ENCODE data around the gene MRPS15. TPM values are rescaled to one million over a fixed set of nuclear protein-coding genes. Genes with fewer than 3 reads are reported as not detected.

MRPS15 gene
- total RNA-seq, 2 experiments from 2014 or later = 114 to 119 TPM

DNA sequence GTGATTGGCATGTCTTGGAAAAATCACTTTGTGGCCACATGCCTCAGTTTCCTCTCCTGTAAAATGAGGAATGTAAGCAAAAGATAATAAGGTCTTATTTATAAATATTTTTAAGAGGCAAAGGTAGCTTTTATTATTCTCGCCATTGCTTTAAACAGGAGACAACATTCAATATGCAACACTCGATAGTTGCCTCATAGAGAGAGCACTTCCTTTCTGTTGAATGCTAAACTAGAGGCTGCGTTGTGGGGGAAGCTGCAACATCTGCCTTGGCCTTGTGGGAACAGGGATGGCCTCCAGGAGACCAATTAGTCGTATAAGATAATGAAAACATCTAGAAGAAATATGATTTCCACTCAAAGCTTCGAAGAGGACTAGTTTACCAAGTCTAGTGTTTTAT is 17.4 kb downstream of the MRPS15 start:
- intact Hi-C loops (cut with micrococcal nuclease; ENCODE audit: unreplicated experiment) = no loop called here
- no TSS peak for BruUV-seq (replicated peaks)
- Histone ChIP-seq H3K4me2 (ENCODE audit: low read length) (no peak overlapping the region), H3K4me1 (ENCODE audit: insufficient read depth, low read length, poor library complexity, severe bottlenecking) (peaks cover 9% of the 10 kb centered on the region), H4K20me1 (ENCODE audit: insufficient read depth, low read length) (no peaks in the 10 kb centered on the region), H3K9me2 (ENCODE audit: insufficient read depth, low read length) (no peaks in the 10 kb centered on the region), H3K36me3 (ENCODE audit: insufficient read depth, low read length) (no peaks in the 10 kb centered on the region), H2AFZ (ENCODE audit: low read length) (no peak overlapping the region), H3K9me3 (ENCODE audit: low read length) (no peaks in the 10 kb centered on the region), H3K4me3 (ENCODE audit: low read depth, low read length, poor library complexity, severe bottlenecking) (no peak overlapping the region), H3K79me2 (ENCODE audit: insufficient read depth, low read depth, low read length) (no peaks in the 10 kb centered on the region), H3K27ac (ENCODE audit: low read depth, low read length, poor library complexity, severe bottlenecking) (no peak overlapping the region)
- TF ChIP-seq, protein P1, sequence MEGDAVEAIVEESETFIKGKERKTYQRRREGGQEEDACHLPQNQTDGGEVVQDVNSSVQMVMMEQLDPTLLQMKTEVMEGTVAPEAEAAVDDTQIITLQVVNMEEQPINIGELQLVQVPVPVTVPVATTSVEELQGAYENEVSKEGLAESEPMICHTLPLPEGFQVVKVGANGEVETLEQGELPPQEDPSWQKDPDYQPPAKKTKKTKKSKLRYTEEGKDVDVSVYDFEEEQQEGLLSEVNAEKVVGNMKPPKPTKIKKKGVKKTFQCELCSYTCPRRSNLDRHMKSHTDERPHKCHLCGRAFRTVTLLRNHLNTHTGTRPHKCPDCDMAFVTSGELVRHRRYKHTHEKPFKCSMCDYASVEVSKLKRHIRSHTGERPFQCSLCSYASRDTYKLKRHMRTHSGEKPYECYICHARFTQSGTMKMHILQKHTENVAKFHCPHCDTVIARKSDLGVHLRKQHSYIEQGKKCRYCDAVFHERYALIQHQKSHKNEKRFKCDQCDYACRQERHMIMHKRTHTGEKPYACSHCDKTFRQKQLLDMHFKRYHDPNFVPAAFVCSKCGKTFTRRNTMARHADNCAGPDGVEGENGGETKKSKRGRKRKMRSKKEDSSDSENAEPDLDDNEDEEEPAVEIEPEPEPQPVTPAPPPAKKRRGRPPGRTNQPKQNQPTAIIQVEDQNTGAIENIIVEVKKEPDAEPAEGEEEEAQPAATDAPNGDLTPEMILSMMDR (conservative IDR thresholded peaks at IDR 0.05; ENCODE audit: low read length) = no peak
- no peak for TF ChIP-seq EZH2phosphoT487 (IDR thresholded peaks at IDR 0.05; ENCODE audit: borderline replicate concordance, low read depth, low read length)
- ChIA-PET POLR2A (interaction anchor here (1.0 kb wide), 1 partner anchor 12 kb away, joined by 3 read pairs; no protein-coding TSS in a partner anchor), CTCF (ENCODE audit: unreplicated experiment) (no interaction called here)
- DNase-seq (ENCODE audit: low spot score) = no peak

DNA sequence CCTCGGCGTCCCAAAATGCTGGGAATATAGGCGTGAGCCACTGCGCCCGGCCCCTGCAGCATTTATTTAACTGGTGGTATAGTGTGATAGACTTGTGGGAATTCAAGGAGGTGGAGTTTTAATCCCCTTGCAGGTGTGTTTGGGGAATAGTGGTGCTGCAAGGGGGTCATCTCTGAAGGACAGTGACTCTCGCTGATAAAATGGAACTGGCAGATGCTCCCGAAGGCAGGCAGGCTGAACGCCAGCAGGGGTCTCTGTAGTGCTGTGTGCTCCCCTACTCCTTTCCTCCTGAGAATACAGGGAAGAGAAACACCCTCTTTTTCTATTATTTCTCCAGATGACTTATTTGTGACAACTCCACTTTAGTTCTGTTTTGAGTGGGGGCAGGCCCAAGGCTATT is 17.9 kb downstream of the MRPS15 start:
- Histone ChIP-seq H3K9me2 (ENCODE audit: insufficient read depth, low read length) (no peaks in the 10 kb centered on the region), H3K4me3 (ENCODE audit: low read depth, low read length, poor library complexity, severe bottlenecking) (no peak overlapping the region), H3K27ac (ENCODE audit: low read depth, low read length, poor library complexity, severe bottlenecking) (no peak overlapping the region), H3K36me3 (ENCODE audit: insufficient read depth, low read length) (no peaks in the 10 kb centered on the region), H3K4me1 (ENCODE audit: insufficient read depth, low read length, poor library complexity, severe bottlenecking) (peaks cover 9% of the 10 kb centered on the region), H4K20me1 (ENCODE audit: insufficient read depth, low read length) (no peaks in the 10 kb centered on the region), H3K9me3 (ENCODE audit: low read length) (no peaks in the 10 kb centered on the region), H3K4me2 (ENCODE audit: low read length) (no peak overlapping the region), H2AFZ (ENCODE audit: low read length) (no peak overlapping the region), H3K79me2 (ENCODE audit: insufficient read depth, low read depth, low read length) (no peaks in the 10 kb centered on the region)
- TF ChIP-seq EZH2phosphoT487 (IDR thresholded peaks at IDR 0.05; ENCODE audit: borderline replicate concordance, low read depth, low read length) = no peak
- TF ChIP-seq, protein P1 (conservative IDR thresholded peaks at IDR 0.05; ENCODE audit: low read length) = peak; percentile 79
- no TSS peak for BruUV-seq (replicated peaks)
- ChIA-PET CTCF (ENCODE audit: unreplicated experiment) (no interaction called here), POLR2A (interaction anchor here (1.0 kb wide), 1 partner anchor 11 kb away, joined by 3 read pairs; no protein-coding TSS in a partner anchor)
- intact Hi-C loops (cut with micrococcal nuclease; ENCODE audit: unreplicated experiment) = no loop called here
- peak; percentile 36 for DNase-seq (ENCODE audit: low spot score)

DNA sequence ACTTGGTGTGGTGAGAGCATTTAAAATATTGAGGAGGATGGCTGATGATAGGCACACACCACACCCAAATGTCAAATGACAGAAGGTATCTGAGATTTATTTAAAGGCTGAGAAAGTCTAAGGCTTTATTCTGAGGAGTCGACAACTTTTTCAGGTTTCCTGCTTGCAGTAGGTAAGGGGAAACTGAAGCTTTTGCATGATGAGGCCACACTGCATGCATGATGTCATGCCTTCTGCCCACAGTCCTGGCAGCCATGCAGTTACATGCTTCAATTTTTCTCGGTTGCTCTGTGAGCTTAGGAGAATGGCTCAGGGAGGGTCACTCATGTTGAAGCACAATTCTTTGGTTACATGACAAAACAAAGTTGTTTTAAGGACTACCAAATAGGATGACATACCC is 20.9 kb downstream of the MRPS15 start:
- DNase-seq (ENCODE audit: low spot score) = no peak
- Histone ChIP-seq H3K79me2 (ENCODE audit: insufficient read depth, low read depth, low read length) (no peaks in the 10 kb centered on the region), H3K4me3 (ENCODE audit: low read depth, low read length, poor library complexity, severe bottlenecking) (no peak overlapping the region), H3K4me1 (ENCODE audit: insufficient read depth, low read length, poor library complexity, severe bottlenecking) (no peaks in the 10 kb centered on the region), H2AFZ (ENCODE audit: low read length) (no peak overlapping the region), H3K4me2 (ENCODE audit: low read length) (no peak overlapping the region), H3K9me3 (ENCODE audit: low read length) (no peaks in the 10 kb centered on the region), H3K27ac (ENCODE audit: low read depth, low read length, poor library complexity, severe bottlenecking) (no peak overlapping the region), H3K9me2 (ENCODE audit: insufficient read depth, low read length) (no peaks in the 10 kb centered on the region), H4K20me1 (ENCODE audit: insufficient read depth, low read length) (no peaks in the 10 kb centered on the region), H3K36me3 (ENCODE audit: insufficient read depth, low read length) (no peaks in the 10 kb centered on the region)
- ChIA-PET POLR2A (no interaction called here), CTCF (ENCODE audit: unreplicated experiment) (no interaction called here)
- intact Hi-C loops (cut with micrococcal nuclease; ENCODE audit: unreplicated experiment) = no loop called here
- TF ChIP-seq EZH2phosphoT487 (IDR thresholded peaks at IDR 0.05; ENCODE audit: borderline replicate concordance, low read depth, low read length) = no peak
- TF ChIP-seq, protein P1 (conservative IDR thresholded peaks at IDR 0.05; ENCODE audit: low read length) = no peak
- BruUV-seq (replicated peaks) = no TSS peak
